ENCODE measurements around the gene LRG1.

Gene LRG1

DNA sequence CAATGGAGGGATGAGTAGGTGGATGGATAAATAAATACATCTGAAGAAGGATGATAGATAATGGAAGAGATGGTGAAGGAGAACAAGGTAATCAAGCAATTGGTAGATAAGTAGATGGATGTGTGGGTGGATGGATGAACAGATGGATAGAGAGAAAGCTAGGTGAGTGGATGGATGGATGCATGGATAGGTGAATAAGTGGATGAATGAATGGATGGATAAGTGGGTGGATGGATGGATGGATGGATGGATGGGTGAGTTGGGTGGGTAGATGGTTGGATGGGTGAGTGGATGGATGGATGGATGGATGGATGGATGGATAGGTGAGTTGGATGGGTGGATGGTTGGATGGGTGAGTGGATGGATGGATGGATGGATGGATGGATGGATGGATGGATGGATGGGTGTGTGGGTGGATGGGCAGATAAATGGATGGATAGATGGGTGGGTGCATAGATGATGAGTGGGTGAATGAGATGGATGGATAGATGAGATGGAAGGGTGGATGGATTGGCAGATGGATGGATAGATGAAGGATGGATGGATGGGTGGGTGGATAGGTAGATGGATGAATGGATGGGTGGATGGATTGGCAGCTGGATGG lies 13.4 kb upstream of the LRG1 start:
- TF ChIP-seq CTCF (IDR thresholded peaks at IDR 0.05; ENCODE audit: extremely low read depth, missing control alignments), result no peak
- DNase-seq (ENCODE audit: low spot score), result no peak

DNA sequence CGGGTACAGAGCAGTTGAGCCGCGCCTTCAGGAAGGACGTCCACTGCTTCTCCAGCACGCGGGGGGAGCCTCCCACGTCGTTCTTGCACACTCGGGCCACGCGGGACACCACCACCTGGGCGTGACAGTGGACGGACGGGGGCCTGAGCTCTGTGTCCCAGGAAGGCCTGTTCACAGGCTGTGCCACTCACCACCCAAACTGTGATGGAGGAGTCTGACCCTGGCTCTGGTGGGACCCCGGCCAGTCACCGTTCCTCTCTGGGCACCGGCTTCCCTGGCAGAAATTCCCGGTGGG lies 12.6 kb upstream of the LRG1 start:
- no peak for DNase-seq (ENCODE audit: low spot score)
- no peak for TF ChIP-seq CTCF (IDR thresholded peaks at IDR 0.05; ENCODE audit: extremely low read depth, missing control alignments)

DNA sequence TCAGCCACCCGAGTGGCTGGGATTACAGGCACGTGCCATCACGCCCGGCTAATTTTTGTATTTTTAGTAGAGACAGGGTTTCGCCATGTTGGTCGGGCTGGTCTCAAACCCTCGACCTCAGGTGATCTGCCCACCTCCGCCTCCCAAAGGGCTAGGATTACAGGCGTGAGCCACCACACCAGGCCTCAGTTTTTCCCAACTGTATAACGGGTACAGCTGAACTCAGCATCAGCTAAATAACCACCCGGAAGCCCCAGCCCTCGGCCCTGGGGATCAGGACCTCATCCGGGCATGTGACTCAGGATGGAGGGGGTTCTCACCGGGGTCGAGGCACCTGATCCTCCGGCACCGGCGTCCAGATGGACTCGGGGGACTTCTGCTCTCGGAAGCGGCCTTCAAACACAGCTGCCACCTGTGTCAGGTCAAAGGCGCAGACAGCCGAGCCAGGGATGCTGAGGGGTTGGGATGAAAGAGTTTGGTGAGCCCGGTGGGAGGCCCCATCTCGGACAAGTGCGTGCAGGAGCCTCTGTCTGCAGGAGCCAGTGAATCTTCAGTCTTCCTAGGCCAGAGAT lies 10.7 kb upstream of the LRG1 start:
- TF ChIP-seq CTCF (IDR thresholded peaks at IDR 0.05; ENCODE audit: extremely low read depth, missing control alignments), result no peak
- DNase-seq (ENCODE audit: low spot score), result no peak

DNA sequence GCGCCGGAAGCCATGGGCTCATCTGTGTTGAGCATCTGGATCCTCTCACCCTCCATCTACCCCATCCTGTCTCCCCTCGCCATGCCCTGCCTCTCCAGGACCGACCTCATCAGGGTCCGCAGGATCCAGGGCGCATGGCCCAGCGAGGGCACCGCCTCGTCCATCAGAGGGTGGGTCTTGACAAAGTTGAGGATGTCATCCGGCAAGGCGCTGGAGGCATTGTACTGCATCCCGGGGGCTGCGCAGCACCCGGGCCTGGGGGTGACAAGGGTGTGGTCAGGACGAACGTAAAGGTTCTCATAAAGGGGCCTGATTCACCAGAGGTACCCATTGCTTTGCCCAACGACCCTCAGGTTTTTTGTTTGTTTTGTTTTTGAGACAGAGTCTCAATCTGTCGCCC lies 10.2 kb upstream of the LRG1 start:
- no peak for TF ChIP-seq CTCF (IDR thresholded peaks at IDR 0.05; ENCODE audit: extremely low read depth, missing control alignments)
- DNase-seq (ENCODE audit: low spot score), result no peak

- TF ChIP-seq CTCF (IDR thresholded peaks at IDR 0.05; ENCODE audit: extremely low read depth, missing control alignments), result no peak
- DNase-seq (ENCODE audit: low spot score), result no peak
These were observed 8.4 kb upstream of the LRG1 start for GRCh38 chr19:4548238-4548584.

GRCh38 chr19:4547303-4548237 lies 7.7 kb upstream of the LRG1 start:
- peak; percentile 19 for TF ChIP-seq CTCF (IDR thresholded peaks at IDR 0.05; ENCODE audit: extremely low read depth, missing control alignments)
- DNase-seq (ENCODE audit: low spot score), result no peak

Measured in GM20000 (cell line).